ENCODE measurements around the gene SEZ6.

DNA sequence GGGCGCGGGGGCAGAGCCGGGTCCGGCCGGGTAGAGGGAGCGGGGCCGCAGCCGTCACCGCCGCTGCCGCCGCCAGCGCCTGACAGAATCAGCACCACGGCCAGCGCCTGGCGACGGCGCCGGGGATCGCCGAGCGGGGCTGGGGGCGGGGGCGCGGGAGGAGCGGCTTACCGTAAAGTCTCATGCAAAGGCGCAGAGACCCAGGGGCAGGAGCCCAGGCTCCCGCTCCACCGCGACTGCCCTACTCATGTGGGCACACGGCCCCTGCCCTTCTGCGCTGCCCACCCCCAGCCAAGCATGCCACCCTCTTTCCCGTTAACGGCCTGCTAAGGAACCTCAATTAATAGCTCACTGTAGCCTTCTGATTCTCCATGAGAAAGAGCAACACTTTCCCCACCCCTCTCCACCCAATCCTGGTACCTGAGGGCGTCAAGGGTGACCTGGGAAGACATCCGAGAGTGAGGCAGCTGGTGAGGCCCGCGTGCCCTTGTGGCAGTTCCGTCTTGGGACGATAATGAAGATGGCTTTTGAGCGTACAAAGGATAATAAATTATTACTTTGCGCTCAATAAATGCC lies at the start of gene SEZ6:
- TF ChIP-seq, protein P1, sequence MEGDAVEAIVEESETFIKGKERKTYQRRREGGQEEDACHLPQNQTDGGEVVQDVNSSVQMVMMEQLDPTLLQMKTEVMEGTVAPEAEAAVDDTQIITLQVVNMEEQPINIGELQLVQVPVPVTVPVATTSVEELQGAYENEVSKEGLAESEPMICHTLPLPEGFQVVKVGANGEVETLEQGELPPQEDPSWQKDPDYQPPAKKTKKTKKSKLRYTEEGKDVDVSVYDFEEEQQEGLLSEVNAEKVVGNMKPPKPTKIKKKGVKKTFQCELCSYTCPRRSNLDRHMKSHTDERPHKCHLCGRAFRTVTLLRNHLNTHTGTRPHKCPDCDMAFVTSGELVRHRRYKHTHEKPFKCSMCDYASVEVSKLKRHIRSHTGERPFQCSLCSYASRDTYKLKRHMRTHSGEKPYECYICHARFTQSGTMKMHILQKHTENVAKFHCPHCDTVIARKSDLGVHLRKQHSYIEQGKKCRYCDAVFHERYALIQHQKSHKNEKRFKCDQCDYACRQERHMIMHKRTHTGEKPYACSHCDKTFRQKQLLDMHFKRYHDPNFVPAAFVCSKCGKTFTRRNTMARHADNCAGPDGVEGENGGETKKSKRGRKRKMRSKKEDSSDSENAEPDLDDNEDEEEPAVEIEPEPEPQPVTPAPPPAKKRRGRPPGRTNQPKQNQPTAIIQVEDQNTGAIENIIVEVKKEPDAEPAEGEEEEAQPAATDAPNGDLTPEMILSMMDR (conservative IDR thresholded peaks at IDR 0.05 in 1 of 2, IDR thresholded peaks at IDR 0.05 in 1 of 2; ENCODE audit: extremely low read depth in 1 of 2, insufficient read depth in 1 of 2, low read depth in 1 of 2, low read length in 2 of 2), result no peak
- no peak for TF ChIP-seq EZH2 (IDR thresholded peaks at IDR 0.05; ENCODE audit: borderline replicate concordance, low read length)

Data from mammary epithelial cell (primary cell).